Measurements from ENCODE around the gene LGALS7B. TPM values are rescaled to one million over a fixed set of nuclear protein-coding genes. Genes with fewer than 3 reads are reported as not detected.
A peak's percentile ranks its signal among the peaks of the same experiment; 100 is the strongest.
"Not testable (repeated sequence)": the region's sequence is repeated elsewhere in the genome, so short reads cannot be mapped to it uniquely, and the experiment has no call there.

LGALS7B gene
- total RNA-seq, 2 donors from 2014 or later, result 1.8 TPM; not detected in 1

GRCh38 chr19:38826856-38827551, 38.0 kb downstream of the LGALS7B start:
- Histone ChIP-seq H3K4me3 (no peak overlapping the region), H3K4me1 (peaks cover 0 to 37% of the 10 kb centered on the region in 2 donors), H3K36me3 (peaks cover 72% of the 10 kb centered on the region), H3K27ac (peak overlapping the region in 1 of 2 donors; percentile 16), H3K27me3 (no peaks in the 10 kb centered on the region), H3K9me3 (no peaks in the 10 kb centered on the region)
- no peak for TF ChIP-seq CTCF (IDR thresholded peaks at IDR 0.05)
- no peak for DNase-seq (ENCODE audit: low spot score)

- not testable (repeated sequence) for DNase-seq (ENCODE audit: low spot score); H3K27ac ChIP-seq; H3K4me3 ChIP-seq; H3K27me3 ChIP-seq; H3K9me3 ChIP-seq
- peaks cover 50% of the 10 kb centered on the region for H3K36me3 ChIP-seq
- H3K4me1 ChIP-seq, result peaks cover 0 to 46% of the 10 kb centered on the region in 2 donors
Measured at GRCh38 chr19:38829203-38829602, 40.2 kb downstream of the LGALS7B start.

- no peak for DNase-seq (ENCODE audit: low spot score)
- TF ChIP-seq CTCF (IDR thresholded peaks at IDR 0.05), result no peak
- peaks cover 46% of the 10 kb centered on the region for H3K36me3 ChIP-seq
- H3K27ac ChIP-seq, result peak overlapping the region; percentile 92 to 94
- H3K27me3 ChIP-seq, result no peaks in the 10 kb centered on the region
- peaks cover 0 to 46% of the 10 kb centered on the region in 2 donors for H3K4me1 ChIP-seq
- H3K4me3 ChIP-seq, result peak overlapping the region; percentile 72 to 76
- H3K9me3 ChIP-seq, result no peaks in the 10 kb centered on the region
Measured at GRCh38 chr19:38830039-38830733, 41.2 kb downstream of the LGALS7B start.

GRCh38 chr19:38831142-38831605, 42.2 kb downstream of the LGALS7B start:
- H3K4me1 ChIP-seq, result peaks cover 0 to 40% of the 10 kb centered on the region in 2 donors
- H3K36me3 ChIP-seq, result peaks cover 55% of the 10 kb centered on the region
- H3K4me3 ChIP-seq, result peak overlapping the region; percentile 72 to 76
- no peaks in the 10 kb centered on the region for H3K27me3 ChIP-seq
- H3K27ac ChIP-seq, result peak overlapping the region; percentile 92 to 94
- peak; percentile 82 for DNase-seq (ENCODE audit: low spot score)
- no peak for TF ChIP-seq CTCF (IDR thresholded peaks at IDR 0.05)
- H3K9me3 ChIP-seq, result no peaks in the 10 kb centered on the region

DNA sequence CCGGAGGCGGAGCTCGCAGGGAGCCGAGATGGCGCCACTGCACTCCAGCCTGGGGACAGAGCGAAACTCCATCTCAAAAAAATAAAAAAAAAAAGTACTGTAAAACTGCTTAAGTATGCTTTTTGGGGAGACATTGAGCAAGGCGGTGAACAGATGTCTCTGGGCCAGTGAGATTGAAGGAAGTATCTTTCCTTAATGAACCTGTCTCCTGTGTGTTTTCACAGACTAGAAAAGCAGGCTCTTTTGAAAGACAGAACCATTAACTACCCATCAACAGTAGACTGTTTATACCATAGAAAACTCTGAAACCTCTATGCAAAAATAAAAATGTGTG, 44.1 kb downstream of the LGALS7B start:
- DNase-seq (ENCODE audit: low spot score), result no peak
- Histone ChIP-seq H3K4me1 (peaks cover 0 to 25% of the 10 kb centered on the region in 2 donors), H3K27me3 (no peaks in the 10 kb centered on the region), H3K9me3 (no peaks in the 10 kb centered on the region), H3K27ac (peak overlapping the region in 1 of 2 donors; percentile 94), H3K4me3 (no peak overlapping the region), H3K36me3 (peaks cover 55% of the 10 kb centered on the region)
- no peak for TF ChIP-seq CTCF (IDR thresholded peaks at IDR 0.05)

DNA sequence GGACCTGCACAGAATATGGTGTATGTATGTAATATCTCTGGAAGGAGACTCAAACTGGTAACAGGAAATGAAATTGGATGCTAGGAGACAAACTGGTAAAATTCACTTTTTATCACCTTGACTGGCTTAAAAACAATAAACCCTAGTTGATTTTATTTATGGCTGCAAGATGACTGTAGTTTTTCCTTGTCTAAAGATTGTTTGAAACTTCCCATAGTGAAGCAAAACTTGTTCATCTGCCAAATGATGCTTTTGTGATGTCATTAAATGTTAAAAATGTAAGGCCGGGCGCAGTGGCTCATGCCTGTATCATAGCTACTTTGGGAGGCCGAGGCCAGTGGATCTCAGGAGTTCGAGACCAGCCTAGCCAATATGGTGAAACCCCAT, 45.1 kb downstream of the LGALS7B start:
- H3K9me3 ChIP-seq, result no peaks in the 10 kb centered on the region
- no peaks in the 10 kb centered on the region for H3K27me3 ChIP-seq
- DNase-seq (ENCODE audit: low spot score), result no peak
- no peak overlapping the region for H3K4me3 ChIP-seq
- peaks cover 0 to 25% of the 10 kb centered on the region in 2 donors for H3K4me1 ChIP-seq
- no peak for TF ChIP-seq CTCF (IDR thresholded peaks at IDR 0.05)
- H3K36me3 ChIP-seq, result peaks cover 55% of the 10 kb centered on the region
- no peak overlapping the region for H3K27ac ChIP-seq
